Esophagus squamous epithelium (tissue), 5 donors: ENCODE measurements around the gene KCNE4. TPM values are rescaled to one million over a fixed set of nuclear protein-coding genes. Genes with fewer than 3 reads are reported as not detected.
A peak's percentile ranks its signal among the peaks of the same experiment; 100 is the strongest.

Experiments used
- DNase-seq: peaks from one replicate; lab custom pipeline; 2025; lab: John Stamatoyannopoulos, UW
- H3K27ac ChIP-seq, 4 donors: fragments of 200-600 bp; sonication (generic); one replicate each; pipeline ENCODE4 v1.5.1; 2016 to 2019; ENCODE audit warnings: mild to moderate bottlenecking in 1 of 4
- H3K27me3 ChIP-seq, 4 donors: fragments of 200-600 bp; sonication (generic); 1 replicate in 3 of 4; 2 replicates in 1 of 4; pipeline versions ENCODE4 v1.5.1 to v1.6.0; 2017 to 2021; ENCODE audit warnings: antibody characterized with exemption in 1 of 4
- H3K36me3 ChIP-seq, 3 donors: fragments of 200-600 bp; sonication (generic); one replicate each; pipeline ENCODE4 v1.5.1; 2016 to 2019
- H3K4me1 ChIP-seq, 3 donors: fragments of 200-600 bp; sonication (generic); one replicate each; pipeline ENCODE4 v1.5.1; 2017 to 2019
- H3K4me3 ChIP-seq, 4 donors: fragments of 200-600 bp; sonication (generic); 1 replicate in 3 of 4; 2 replicates in 1 of 4; pipeline ENCODE4 v1.5.1; 2016 to 2019; ENCODE audit warnings: mild to moderate bottlenecking in 2 of 4, moderate library complexity in 1 of 4
- H3K9me3 ChIP-seq, 3 donors: fragments of 200-600 bp; sonication (generic); one replicate each; pipeline ENCODE4 v1.5.1; 2016 to 2019
- CTCF ChIP-seq, 6 experiments: fragments of 450-650 bp in 4 of 6; fragments of 200-600 bp in 2 of 6; sonication (generic) in 2 of 6; IDR thresholded peaks; one replicate each; pipeline ENCODE4 v1.5.1; 2016 to 2019; ENCODE audit warnings: antibody characterized with exemption in 6 of 6, mild to moderate bottlenecking in 4 of 6, moderate library complexity in 4 of 6
- POLR2A ChIP-seq, 4 donors: fragments of 450-650 bp; IDR thresholded peaks; one replicate each; pipeline ENCODE4 v1.6.1; 2017; ENCODE audit warnings: antibody characterized with exemption in 4 of 4, mild to moderate bottlenecking in 4 of 4, moderate library complexity in 3 of 4
- WGBS, 2 donors: methylation state at CpG; one replicate each; pipeline ENCODE4 v1.1.5; 2018; 5-methylcytosine and 5-hydroxymethylcytosine counted together
- intact Hi-C: fragments of 100-400 bp; cut with DNase I; formaldehyde crosslinking; loops from one replicate; pipeline ENCODE4 v1.15.0; 2022
- total RNA-seq, 4 donors: library from RNA; depleted of rRNA; stranded (reverse); fragments of >200 nt; gene quantifications; one replicate each; pipeline ENCODE4 v1.1.0, GENCODE V29; 2016
- donor health status: DM: yes; HTN: yes; CAD: no.

Gene KCNE4
- total RNA-seq, 4 donors from 2014 or later, result 0.26 to 0.76 (median 0.35) TPM

- no peaks in the 10 kb centered on the region for H3K36me3 ChIP-seq
- 54 to 64% methylated on average over 5 of the region's 5 CpGs for WGBS, 2 donors
- peaks cover 0 to 16% (median 0%) of the 10 kb centered on the region in 3 donors for H3K4me1 ChIP-seq
- DNase-seq, result no peak
- no peaks in the 10 kb centered on the region for H3K9me3 ChIP-seq
- intact Hi-C loops, result no loop called here
- no peaks in the 10 kb centered on the region for H3K27me3 ChIP-seq
- no peak overlapping the region for H3K4me3 ChIP-seq
- H3K27ac ChIP-seq, result peak overlapping the region in 1 of 4 donors; percentile 13
- TF ChIP-seq POLR2A (IDR thresholded peaks at IDR 0.05), result no peak
- TF ChIP-seq CTCF (IDR thresholded peaks at IDR 0.05), result no peak
Observed at GRCh38 chr2:223096235-223096970, 44.4 kb downstream of the KCNE4 start.

DNA sequence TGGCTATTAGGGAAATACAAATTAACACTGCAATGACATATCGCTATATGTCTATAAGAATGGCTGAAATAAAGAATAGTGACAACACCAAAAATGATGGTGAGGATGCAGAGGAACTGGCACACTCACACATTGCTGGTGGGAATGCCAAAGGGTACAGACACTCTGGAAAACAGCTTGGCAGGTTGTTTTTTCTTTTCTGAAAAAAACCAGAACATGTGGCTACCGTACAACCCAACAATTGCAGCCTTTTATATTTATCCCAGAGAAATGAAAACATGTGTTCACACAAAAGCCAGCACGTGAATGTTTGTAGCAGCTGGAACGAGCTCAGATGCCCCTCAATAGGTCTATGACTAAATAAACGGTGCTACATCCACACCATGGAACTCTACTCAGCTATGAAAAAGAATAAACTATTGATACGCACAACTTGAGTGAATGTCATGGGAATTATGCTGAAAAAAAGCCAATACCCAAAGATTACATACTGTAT lies 45.9 kb downstream of the KCNE4 start:
- Histone ChIP-seq H3K27me3 (no peaks in the 10 kb centered on the region), H3K9me3 (no peaks in the 10 kb centered on the region), H3K4me1 (peaks cover 0 to 22% (median 0%) of the 10 kb centered on the region in 3 donors), H3K4me3 (no peak overlapping the region), H3K27ac (no peak overlapping the region), H3K36me3 (no peaks in the 10 kb centered on the region)
- DNase-seq, result no peak
- intact Hi-C loops, result no loop called here
- 65 to 66% methylated on average over 6 of the region's 6 CpGs for WGBS, 2 donors
- TF ChIP-seq POLR2A (IDR thresholded peaks at IDR 0.05) (no peak), CTCF (IDR thresholded peaks at IDR 0.05) (no peak)

GRCh38 chr2:223099561-223099960 lies 47.6 kb downstream of the KCNE4 start:
- Histone ChIP-seq H3K9me3 (no peaks in the 10 kb centered on the region), H3K4me1 (peaks cover 0 to 18% (median 0%) of the 10 kb centered on the region in 3 donors), H3K36me3 (no peaks in the 10 kb centered on the region), H3K4me3 (no peak overlapping the region), H3K27ac (peak overlapping the region in 3 of 4 donors; percentile 7 to 64 (median 53)), H3K27me3 (no peaks in the 10 kb centered on the region)
- TF ChIP-seq POLR2A (IDR thresholded peaks at IDR 0.05) (no peak), CTCF (IDR thresholded peaks at IDR 0.05) (no peak)
- WGBS, 2 donors, result 54 to 61% methylated on average over 2 to 3 of the region's 3 CpGs
- intact Hi-C loops, result no loop called here
- no peak for DNase-seq

- Histone ChIP-seq H3K27me3 (no peaks in the 10 kb centered on the region), H3K27ac (peak overlapping the region in 3 of 4 donors; percentile 26 to 64 (median 58)), H3K36me3 (no peaks in the 10 kb centered on the region), H3K4me1 (peaks cover 0 to 18% (median 0%) of the 10 kb centered on the region in 3 donors), H3K4me3 (no peak overlapping the region), H3K9me3 (no peaks in the 10 kb centered on the region)
- 44 to 49% methylated on average over 3 of the region's 4 CpGs for WGBS, 2 donors
- TF ChIP-seq CTCF (IDR thresholded peaks at IDR 0.05), result no peak
- TF ChIP-seq POLR2A (IDR thresholded peaks at IDR 0.05), result no peak
- no peak for DNase-seq
- intact Hi-C loops, result no loop called here
Observed at GRCh38 chr2:223100061-223100511, 48.1 kb downstream of the KCNE4 start.

GRCh38 chr2:223101340-223102039 lies 49.5 kb downstream of the KCNE4 start:
- intact Hi-C loops, result no loop called here
- no peak overlapping the region for H3K27ac ChIP-seq
- peaks cover 0 to 18% (median 0%) of the 10 kb centered on the region in 3 donors for H3K4me1 ChIP-seq
- H3K9me3 ChIP-seq, result no peaks in the 10 kb centered on the region
- no peak for DNase-seq
- TF ChIP-seq POLR2A (IDR thresholded peaks at IDR 0.05) (no peak), CTCF (IDR thresholded peaks at IDR 0.05) (peak in 4 of 6 experiments; percentile 19 to 45 (median 32))
- no peaks in the 10 kb centered on the region for H3K36me3 ChIP-seq
- no peaks in the 10 kb centered on the region for H3K27me3 ChIP-seq
- WGBS, 2 donors, result 32 to 43% methylated on average over 3 to 4 of the region's 4 CpGs
- H3K4me3 ChIP-seq, result no peak overlapping the region
